Common myeloid progenitor, CD34-positive (primary cell): ENCODE results near the gene SLC6A3.

ENCODE experiments used
- CTCF ChIA-PET: fragments of 350-600 bp; sonication (Branson Sonifier 250); formaldehyde crosslinking; loops from one replicate; lab custom pipeline; 2021; ENCODE audit warnings: antibody characterized with exemption; lab: Charles Lee
- POLR2A ChIA-PET: fragments of 350-600 bp; sonication (Branson Sonifier 250); formaldehyde crosslinking; loops from one replicate; lab custom pipeline; 2021; ENCODE audit warnings: antibody characterized with exemption; lab: Charles Lee
- DNase-seq, 3 donors: peaks; one replicate each; pipeline versions ENCODE4 v3.0.0 to v3.0.0-alpha.2; 2013
- H3K27ac ChIP-seq, 2 experiments: 1 replicate in 1 of 2; 2 replicates in 1 of 2; pipeline ENCODE4 v1.7.0; 2013; ENCODE audit warnings: inconsistent platforms in 2 of 2, low read length in 2 of 2, mild to moderate bottlenecking in 2 of 2, low read depth in 1 of 2, moderate library complexity in 1 of 2; ENCODE audit not compliant: severe bottlenecking in 2 of 2, insufficient read depth in 1 of 2, poor library complexity in 1 of 2
- H3K27me3 ChIP-seq, 5 experiments: replicated peaks in 2 of 5; 1 replicate in 3 of 5; 2 replicates in 2 of 5; pipeline versions ENCODE4 v1.6.1 to v1.7.0; 2013; ENCODE audit warnings: low read length in 4 of 5, mild to moderate bottlenecking in 2 of 5, moderate library complexity in 2 of 5, inconsistent platforms in 1 of 5; ENCODE audit not compliant: insufficient read depth in 5 of 5, control insufficient read depth in 4 of 5
- H3K36me3 ChIP-seq, 4 experiments: 1 replicate in 2 of 4; 2 replicates in 2 of 4; pipeline versions ENCODE4 v1.6.1 to v1.7.0; 2013; ENCODE audit warnings: low read length in 3 of 4, control low read depth in 1 of 4, mild to moderate bottlenecking in 1 of 4; ENCODE audit not compliant: control insufficient read depth in 4 of 4, insufficient read depth in 4 of 4
- H3K4me1 ChIP-seq, 4 experiments: 1 replicate in 3 of 4; 2 replicates in 1 of 4; pipeline versions ENCODE4 v1.6.1 to v1.7.1; 2013; ENCODE audit warnings: low read length in 3 of 4, mild to moderate bottlenecking in 3 of 4, control low read depth in 1 of 4, inconsistent platforms in 1 of 4, moderate library complexity in 1 of 4; ENCODE audit not compliant: control insufficient read depth in 4 of 4, insufficient read depth in 4 of 4; ENCODE audit errors: control extremely low read depth in 1 of 4
- H3K4me3 ChIP-seq, 7 experiments: 1 replicate in 4 of 7; 2 replicates in 3 of 7; pipeline versions ENCODE4 v1.5.1 to v1.7.0; 2013; ENCODE audit warnings: mild to moderate bottlenecking in 7 of 7, low read length in 6 of 7, moderate library complexity in 6 of 7, inconsistent platforms in 2 of 7, low read depth in 2 of 7, control low read depth in 1 of 7; ENCODE audit not compliant: insufficient read depth in 4 of 7, control insufficient read depth in 1 of 7; ENCODE audit errors: extremely low read depth in 1 of 7
- H3K9me3 ChIP-seq, 5 experiments: 1 replicate in 4 of 5; 2 replicates in 1 of 5; pipeline versions ENCODE4 v1.6.1 to v1.7.1; 2013; ENCODE audit warnings: low read length in 4 of 5, mild to moderate bottlenecking in 2 of 5, inconsistent platforms in 1 of 5, low read depth in 1 of 5, moderate library complexity in 1 of 5; ENCODE audit not compliant: control insufficient read depth in 4 of 5, insufficient read depth in 2 of 5; ENCODE audit errors: control extremely low read depth in 1 of 5
- WGBS: methylation state at CpG from one replicate; pipeline ENCODE4 v1.1.5; 2013; ENCODE audit not compliant: insufficient coverage; 5-methylcytosine and 5-hydroxymethylcytosine counted together

The SLC6A3 gene

GRCh38 chr5:1410156-1411014 lies 34.9 kb downstream of the SLC6A3 start:
- no peaks in the 10 kb centered on the region for H3K9me3 ChIP-seq
- H3K36me3 ChIP-seq = no peaks in the 10 kb centered on the region
- H3K27ac ChIP-seq = no peak overlapping the region
- POLR2A ChIA-PET = no interaction called here
- no peak overlapping the region for H3K4me3 ChIP-seq
- CTCF ChIA-PET = no interaction called here
- H3K27me3 ChIP-seq = peaks cover 0 to 25% (median 3%) of the 10 kb centered on the region in 5 experiments
- 97% methylated on average over 19 of the region's 21 CpGs for WGBS
- H3K4me1 ChIP-seq = peaks cover 0 to 12% (median 6%) of the 10 kb centered on the region in 4 experiments
- no peak for DNase-seq

DNA sequence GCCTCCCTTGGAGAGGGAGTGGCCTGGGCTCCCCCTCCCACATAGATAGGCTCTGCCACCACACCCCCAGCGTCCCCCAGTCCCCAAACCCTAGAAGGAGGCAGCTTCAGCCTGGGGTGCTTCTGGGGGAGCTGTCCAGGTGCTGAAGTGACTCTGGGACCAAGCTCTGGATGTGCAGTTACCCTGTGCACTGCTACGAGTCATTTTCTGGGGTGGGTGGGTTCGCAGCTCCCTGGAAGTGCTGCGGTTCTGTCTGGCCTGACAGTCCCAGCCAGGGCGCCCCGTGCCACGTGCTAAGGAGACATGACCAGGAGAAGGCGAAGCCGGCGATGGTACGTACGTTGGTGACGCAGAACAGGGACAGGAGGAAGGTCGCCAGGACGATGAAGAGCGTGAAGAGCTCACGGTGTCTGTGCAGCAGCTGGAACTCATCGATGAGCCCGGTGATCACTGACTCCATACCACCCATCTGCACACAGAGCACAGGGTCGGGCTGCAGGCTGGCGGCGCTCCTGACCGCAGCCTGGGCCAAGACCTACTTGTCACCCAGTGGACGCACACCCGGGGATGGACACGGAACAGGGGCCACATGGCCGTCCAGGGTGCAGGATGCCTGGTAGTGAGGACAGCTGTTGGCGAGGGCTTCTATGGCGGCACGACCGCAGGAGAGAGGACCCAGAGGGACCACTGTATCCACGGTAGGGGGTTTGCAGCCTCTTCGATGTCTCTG lies 35.7 kb downstream of the SLC6A3 start:
- peaks cover 0 to 12% (median 6%) of the 10 kb centered on the region in 4 experiments for H3K4me1 ChIP-seq
- no peaks in the 10 kb centered on the region for H3K36me3 ChIP-seq
- CTCF ChIA-PET = no interaction called here
- no peak overlapping the region for H3K4me3 ChIP-seq
- peaks cover 0 to 25% (median 3%) of the 10 kb centered on the region in 5 experiments for H3K27me3 ChIP-seq
- H3K9me3 ChIP-seq = no peaks in the 10 kb centered on the region
- POLR2A ChIA-PET = no interaction called here
- peak; percentile 64 to 87 (median 85) for DNase-seq
- no peak overlapping the region for H3K27ac ChIP-seq
- 80% methylated on average over 33 of the region's 33 CpGs for WGBS

DNA sequence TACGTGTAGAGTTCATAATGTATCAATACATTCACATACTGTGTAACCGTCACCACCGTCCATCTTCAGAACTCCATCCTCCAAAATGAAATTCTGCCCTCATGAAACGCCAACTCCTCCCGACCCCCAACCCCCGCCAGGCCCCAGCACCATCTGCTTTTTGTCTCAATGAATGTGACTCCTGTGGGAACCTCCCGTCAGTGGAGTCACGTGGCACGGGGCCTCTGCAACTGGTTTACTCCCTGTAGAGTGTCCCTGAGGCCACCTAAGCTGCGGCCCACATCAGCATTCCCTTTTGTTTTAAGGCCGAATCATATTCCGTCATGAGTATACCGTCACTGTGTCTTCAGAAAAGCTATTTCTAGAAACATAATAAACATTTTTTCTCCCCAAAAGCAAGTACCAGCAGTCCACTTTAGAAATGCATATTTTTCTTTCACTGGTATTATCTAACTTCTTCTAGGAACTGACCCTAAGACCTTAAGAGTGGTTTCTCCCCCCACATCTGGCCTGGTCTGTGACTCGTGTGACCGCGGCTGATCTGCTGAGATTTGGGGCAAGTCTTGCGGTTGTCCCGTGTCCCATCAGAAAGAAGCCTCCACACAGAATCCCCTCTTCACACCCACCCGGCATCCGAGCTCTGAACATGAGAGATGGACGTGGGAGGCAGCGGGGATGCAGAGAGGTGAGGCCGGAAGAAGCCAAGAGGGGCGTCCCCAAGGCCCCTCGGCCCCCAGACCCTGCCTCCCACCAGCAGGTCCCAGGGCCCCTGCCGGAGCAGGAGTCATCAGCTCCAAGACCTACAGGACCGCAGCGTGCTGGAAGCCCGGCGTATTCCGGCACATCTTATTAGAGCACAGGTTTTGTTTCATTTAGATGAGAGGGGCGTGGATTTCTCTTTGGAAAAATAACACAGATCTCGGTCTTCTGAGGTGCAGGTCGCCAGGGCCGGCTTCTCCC lies 38.3 kb downstream of the SLC6A3 start:
- no peaks in the 10 kb centered on the region for H3K36me3 ChIP-seq
- H3K9me3 ChIP-seq = no peaks in the 10 kb centered on the region
- WGBS = 90% methylated on average over 30 of the region's 35 CpGs
- no peak overlapping the region for H3K27ac ChIP-seq
- peaks cover 0 to 12% (median 6%) of the 10 kb centered on the region in 4 experiments for H3K4me1 ChIP-seq
- POLR2A ChIA-PET = no interaction called here
- peaks cover 0 to 11% (median 2%) of the 10 kb centered on the region in 5 experiments for H3K27me3 ChIP-seq
- CTCF ChIA-PET = no interaction called here
- no peak for DNase-seq
- H3K4me3 ChIP-seq = no peak overlapping the region

- WGBS = 93% methylated on average over 36 of the region's 40 CpGs
- H3K4me1 ChIP-seq = peaks cover 0 to 12% (median 6%) of the 10 kb centered on the region in 4 experiments
- H3K36me3 ChIP-seq = no peaks in the 10 kb centered on the region
- ChIA-PET CTCF (no interaction called here), POLR2A (no interaction called here)
- H3K27me3 ChIP-seq = peaks cover 0 to 14% (median 2%) of the 10 kb centered on the region in 5 experiments
- DNase-seq = no peak
- no peaks in the 10 kb centered on the region for H3K9me3 ChIP-seq
- H3K4me3 ChIP-seq = no peak overlapping the region
- H3K27ac ChIP-seq = no peak overlapping the region
Measured at GRCh38 chr5:1405539-1406530, 39.4 kb downstream of the SLC6A3 start.

- H3K4me3 ChIP-seq = no peak overlapping the region
- H3K36me3 ChIP-seq = no peaks in the 10 kb centered on the region
- 87% methylated on average over 19 of the region's 19 CpGs for WGBS
- POLR2A ChIA-PET = no interaction called here
- H3K9me3 ChIP-seq = no peaks in the 10 kb centered on the region
- H3K27ac ChIP-seq = no peak overlapping the region
- H3K27me3 ChIP-seq = peaks cover 0 to 16% (median 2%) of the 10 kb centered on the region in 5 experiments
- CTCF ChIA-PET = no interaction called here
- peaks cover 0 to 12% (median 6%) of the 10 kb centered on the region in 4 experiments for H3K4me1 ChIP-seq
- DNase-seq = no peak
Measured at GRCh38 chr5:1405121-1405520, 40.1 kb downstream of the SLC6A3 start.

DNA sequence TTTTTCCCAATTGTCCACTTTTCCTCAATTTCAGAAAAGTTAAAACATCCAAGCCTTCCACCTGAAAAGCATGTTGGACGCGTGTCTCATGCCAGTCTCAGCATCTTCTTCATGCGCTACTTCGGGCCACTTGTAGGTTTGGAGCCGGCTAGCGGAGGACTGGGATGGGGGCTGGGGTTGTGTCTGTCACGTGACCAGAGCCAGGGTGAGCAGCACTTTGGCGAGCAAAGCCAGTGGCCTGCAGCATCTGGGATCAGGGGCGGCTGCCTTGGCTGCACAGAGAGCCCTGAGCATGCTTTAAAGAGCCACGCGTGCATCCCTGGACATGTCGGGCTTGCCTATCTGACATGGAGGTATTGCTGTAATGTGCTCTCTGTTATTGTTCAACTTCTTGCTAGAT lies 41.2 kb downstream of the SLC6A3 start:
- 71% methylated on average over 9 of the region's 12 CpGs for WGBS
- POLR2A ChIA-PET = no interaction called here
- CTCF ChIA-PET = no interaction called here

More for the DNA sequence above, 41.2 kb downstream of the SLC6A3 start:
- no peak overlapping the region for H3K4me3 ChIP-seq
- no peak for DNase-seq
- H3K4me1 ChIP-seq = peaks cover 0 to 8% (median 5%) of the 10 kb centered on the region in 4 experiments
- peaks cover 0 to 20% (median 3%) of the 10 kb centered on the region in 5 experiments for H3K27me3 ChIP-seq
- peaks cover 0 to 6% (median 2%) of the 10 kb centered on the region in 5 experiments for H3K9me3 ChIP-seq
- no peak overlapping the region for H3K27ac ChIP-seq
- no peaks in the 10 kb centered on the region for H3K36me3 ChIP-seq
